Neural crest cell (in vitro differentiated cells): ENCODE data around the gene FOXN1. TPM values are rescaled to one million over a fixed set of nuclear protein-coding genes. Genes with fewer than 3 reads are reported as not detected.
A peak's percentile ranks its signal among the peaks of the same experiment; 100 is the strongest.
"Not testable (repeated sequence)": the region's sequence is repeated elsewhere in the genome, so short reads cannot be mapped to it uniquely, and the experiment has no call there.

Source experiments
- DNase-seq: peaks from one replicate; pipeline ENCODE4 v3.0.0; 2021; ENCODE audit warnings: low read depth, mixed read lengths, low spot score
- H3K27ac Mint-ChIP-seq: one replicate; pipeline ENCODE4 v1.8.0; 2021; ENCODE audit warnings: mild to moderate bottlenecking, mixed read lengths; ENCODE audit not compliant: unreplicated experiment
- H3K27me3 Mint-ChIP-seq: 2 replicates; pipeline ENCODE4 v1.8.0; 2021; ENCODE audit warnings: low read depth, mild to moderate bottlenecking, mixed read lengths
- H3K36me3 Mint-ChIP-seq: 2 replicates; pipeline ENCODE4 v1.8.0; 2021; ENCODE audit warnings: low read depth, mild to moderate bottlenecking, mixed read lengths
- H3K4me1 Mint-ChIP-seq: 2 replicates; pipeline ENCODE4 v1.8.0; 2021; ENCODE audit warnings: mixed read lengths
- H3K4me3 Mint-ChIP-seq: one replicate; pipeline ENCODE4 v1.8.0; 2021; ENCODE audit warnings: mild to moderate bottlenecking, mixed read lengths
- H3K9me3 Mint-ChIP-seq: 2 replicates; pipeline ENCODE4 v1.8.0; 2021; ENCODE audit warnings: mixed read lengths
- CTCF ChIP-seq: fragments of 200-600 bp; sonication (generic); conservative IDR thresholded peaks from 2 replicates; pipeline ENCODE4 v1.5.0; 2021; ENCODE audit warnings: antibody characterized with exemption, mild to moderate bottlenecking
- total RNA-seq: library from RNA; stranded (reverse); gene quantifications from 2 replicates; pipeline ENCODE4 v1.2.1, GENCODE V29; 2021

The FOXN1 gene
- total RNA-seq, 1 donor from 2014 or later: not detected

DNA sequence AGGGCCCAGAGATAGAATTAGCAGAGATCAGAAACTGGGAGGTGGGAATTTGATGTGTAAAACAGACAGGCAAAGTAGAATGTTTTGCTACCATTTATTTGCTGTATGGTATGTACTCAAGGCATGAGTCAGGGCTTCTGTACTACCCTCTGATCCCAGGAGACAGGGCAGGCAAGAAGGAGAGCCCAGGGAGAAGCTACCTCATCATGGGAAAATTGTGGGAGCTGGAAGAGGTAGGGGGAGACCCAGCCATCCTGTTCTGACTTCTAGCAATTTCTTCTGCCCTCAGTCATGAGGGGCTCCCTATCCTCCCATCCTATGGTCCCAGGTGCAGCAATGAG, 66.9 kb downstream of the FOXN1 start:
- Mint-ChIP-seq H3K27me3 (no peaks in the 10 kb centered on the region), H3K36me3 (peaks cover 9% of the 10 kb centered on the region), H3K27ac (no peak overlapping the region), H3K4me1 (peaks cover 41% of the 10 kb centered on the region), H3K4me3 (peak overlapping the region; percentile 95), H3K9me3 (no peaks in the 10 kb centered on the region)
- TF ChIP-seq CTCF: no peak
- no peak for DNase-seq

GRCh38 chr17:28573521-28573920, 67.4 kb downstream of the FOXN1 start:
- H3K9me3 Mint-ChIP-seq: no peaks in the 10 kb centered on the region
- no peaks in the 10 kb centered on the region for H3K27me3 Mint-ChIP-seq
- H3K4me3 Mint-ChIP-seq: peak overlapping the region; percentile 95
- no peak for DNase-seq
- H3K4me1 Mint-ChIP-seq: peaks cover 38% of the 10 kb centered on the region
- no peak for TF ChIP-seq CTCF
- H3K27ac Mint-ChIP-seq: no peak overlapping the region
- peaks cover 6% of the 10 kb centered on the region for H3K36me3 Mint-ChIP-seq

GRCh38 chr17:28573966-28574480, 67.9 kb downstream of the FOXN1 start:
- Mint-ChIP-seq H3K4me1 (peaks cover 36% of the 10 kb centered on the region), H3K36me3 (peaks cover 6% of the 10 kb centered on the region), H3K4me3 (peak overlapping the region; percentile 64), H3K9me3 (no peaks in the 10 kb centered on the region), H3K27me3 (no peaks in the 10 kb centered on the region), H3K27ac (no peak overlapping the region)
- TF ChIP-seq CTCF: no peak
- no peak for DNase-seq

GRCh38 chr17:28574526-28574925, 68.4 kb downstream of the FOXN1 start:
- Mint-ChIP-seq H3K9me3 (no peaks in the 10 kb centered on the region), H3K4me1 (peaks cover 34% of the 10 kb centered on the region), H3K27ac (no peak overlapping the region), H3K4me3 (peak overlapping the region; percentile 64), H3K36me3 (peaks cover 11% of the 10 kb centered on the region), H3K27me3 (no peaks in the 10 kb centered on the region)
- TF ChIP-seq CTCF: peak; percentile 19
- no peak for DNase-seq

DNA sequence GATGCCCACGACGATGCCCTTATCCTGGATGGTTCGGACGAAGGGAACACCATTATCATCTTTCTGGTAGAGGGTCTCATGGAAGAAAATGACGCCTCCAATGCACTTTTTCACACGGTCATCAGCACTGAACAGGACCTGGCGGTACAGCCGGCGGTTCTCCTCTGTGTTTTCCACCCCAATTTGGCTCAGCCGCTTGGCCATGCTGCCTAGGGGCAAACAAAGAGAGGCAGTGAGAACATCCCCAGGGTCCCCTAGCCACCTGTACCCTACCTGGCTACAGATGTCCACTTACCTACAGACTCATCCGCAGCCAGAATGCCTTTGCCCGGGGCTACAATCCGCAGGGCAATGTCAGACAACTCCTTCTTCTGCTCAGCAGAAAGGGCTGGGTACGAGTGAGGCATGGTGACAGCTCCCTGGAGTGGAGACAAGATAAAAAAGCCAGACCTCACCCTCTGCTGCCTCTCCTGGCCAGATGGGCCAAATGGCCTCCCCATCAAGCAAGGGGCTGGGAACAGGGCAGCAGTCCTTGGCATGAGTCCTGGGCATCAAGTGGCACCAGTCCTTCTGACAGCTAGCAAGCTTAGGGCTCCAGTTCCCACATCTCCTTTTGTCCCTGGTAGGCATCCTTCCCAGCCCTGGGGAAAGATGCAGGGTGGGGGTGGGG, 69.1 kb downstream of the FOXN1 start:
- no peaks in the 10 kb centered on the region for H3K9me3 Mint-ChIP-seq

GRCh38 chr17:28576016-28576415, 69.9 kb downstream of the FOXN1 start:
- H3K27me3 Mint-ChIP-seq, H3K9me3 Mint-ChIP-seq, DNase-seq, H3K27ac Mint-ChIP-seq: not testable (repeated sequence)
- H3K36me3 Mint-ChIP-seq: peaks cover 17% of the 10 kb centered on the region
- H3K4me1 Mint-ChIP-seq: peaks cover 20% of the 10 kb centered on the region
- H3K4me3 Mint-ChIP-seq: peak overlapping the region; percentile 83

More for the DNA sequence above, 69.1 kb downstream of the FOXN1 start:
- Mint-ChIP-seq H3K4me1 (peaks cover 26% of the 10 kb centered on the region), H3K27ac (no peak overlapping the region), H3K36me3 (peaks cover 11% of the 10 kb centered on the region), H3K27me3 (no peaks in the 10 kb centered on the region), H3K4me3 (peak overlapping the region; percentile 23)
- DNase-seq: no peak
- TF ChIP-seq CTCF: no peak
